ENCODE measurements around the gene USF3.

GRCh38 chr3:113697500-113698090 lies 1.2 kb upstream of the USF3 start:
- TF ChIP-seq CTCF (conservative IDR thresholded peaks at IDR 0.05; ENCODE audit: low read length) (no peak), EZH2phosphoT487 (IDR thresholded peaks at IDR 0.05; ENCODE audit: borderline replicate concordance) (no peak)
